GM19395 (cell line): ENCODE results near the gene NDRG4.

ENCODE experiments used
- ATAC-seq: cut with Tn5 transposase; IDR thresholded peaks from one replicate; pipeline ENCODE4 v1.9.1; 2021; ENCODE audit warnings: mild to moderate bottlenecking, moderate library complexity; ENCODE audit not compliant: unreplicated experiment

NDRG4 gene

GRCh38 chr16:58499615-58500351 is at the start of gene NDRG4:
TSS of gene NDRG4 (plus strand) at chr16:58500143. CDS start at chr16:58500249, 106 bp downstream.
- peak; percentile 63 for ATAC-seq

GRCh38 chr16:58450590-58450989 is 49.4 kb upstream of the NDRG4 start:
- no peak for ATAC-seq

GRCh38 chr16:58451265-58451689 is 48.7 kb upstream of the NDRG4 start:
- no peak for ATAC-seq

GRCh38 chr16:58451945-58452401 is 48.0 kb upstream of the NDRG4 start:
- ATAC-seq, result no peak

- ATAC-seq, result no peak
Observed at GRCh38 chr16:58452640-58453039, 47.3 kb upstream of the NDRG4 start.

- ATAC-seq, result no peak
Observed at GRCh38 chr16:58454178-58454577, 45.8 kb upstream of the NDRG4 start.

GRCh38 chr16:58454856-58455255 is 45.1 kb upstream of the NDRG4 start:
- ATAC-seq, result no peak

GRCh38 chr16:58455750-58456149 is 44.2 kb upstream of the NDRG4 start:
- ATAC-seq, result no peak

GRCh38 chr16:58456193-58456592 is 43.8 kb upstream of the NDRG4 start:
- ATAC-seq, result no peak

- no peak for ATAC-seq
Observed at GRCh38 chr16:58458606-58459343, 41.2 kb upstream of the NDRG4 start.

- no peak for ATAC-seq
Observed at GRCh38 chr16:58459344-58460218, 40.4 kb upstream of the NDRG4 start.

- ATAC-seq, result no peak
Observed at GRCh38 chr16:58460219-58460610, 39.7 kb upstream of the NDRG4 start.

GRCh38 chr16:58461056-58461455 is 38.9 kb upstream of the NDRG4 start:
- ATAC-seq, result no peak

- ATAC-seq, result no peak
Observed at GRCh38 chr16:58461640-58462039, 38.3 kb upstream of the NDRG4 start.

GRCh38 chr16:58462089-58462488 is 37.9 kb upstream of the NDRG4 start:
- ATAC-seq, result no peak

- ATAC-seq, result no peak
Observed at GRCh38 chr16:58462499-58462996, 37.4 kb upstream of the NDRG4 start.

GRCh38 chr16:58462997-58463941 is 36.7 kb upstream of the NDRG4 start:
- ATAC-seq, result no peak

- no peak for ATAC-seq
Observed at GRCh38 chr16:58464047-58464915, 35.7 kb upstream of the NDRG4 start.
